Activated CD4-positive, CD25-positive, alpha-beta regulatory T cell treated with anti-CD3 and anti-CD28 coated beads, Interleukin-2, amount 50 U/mL, for 72 hours (primary cell): ENCODE results near the gene ONECUT1.

ENCODE experiments used
- DNase-seq: peaks from one replicate; pipeline ENCODE4 v3.0.0; 2021

ONECUT1 gene

GRCh38 chr15:52796753-52797520, 6.8 kb upstream of the ONECUT1 start:
- DNase-seq = no peak

- DNase-seq = no peak
Measured at GRCh38 chr15:52796228-52796521, 6.0 kb upstream of the ONECUT1 start.

- no peak for DNase-seq
Measured at GRCh38 chr15:52795464-52796227, 5.5 kb upstream of the ONECUT1 start.

- DNase-seq = no peak
Measured at GRCh38 chr15:52794665-52795463, 4.7 kb upstream of the ONECUT1 start.

- DNase-seq = no peak
Measured at GRCh38 chr15:52791776-52792175, 1.6 kb upstream of the ONECUT1 start.

- no peak for DNase-seq
Measured at GRCh38 chr15:52790941-52791751, 1.0 kb upstream of the ONECUT1 start.

GRCh38 chr15:52789601-52790168, 451 bp downstream of the ONECUT1 start:
- DNase-seq = no peak

- no peak for DNase-seq
Measured at GRCh38 chr15:52789008-52789600, 1.0 kb downstream of the ONECUT1 start.

- DNase-seq = no peak
Measured at GRCh38 chr15:52788099-52788986, 1.8 kb downstream of the ONECUT1 start.

- DNase-seq = no peak
Measured at GRCh38 chr15:52787549-52788098, 2.5 kb downstream of the ONECUT1 start.

- no peak for DNase-seq
Measured at GRCh38 chr15:52787123-52787503, 3.0 kb downstream of the ONECUT1 start.

- DNase-seq = no peak
Measured at GRCh38 chr15:52786436-52787122, 3.6 kb downstream of the ONECUT1 start.

GRCh38 chr15:52785672-52786406, 4.3 kb downstream of the ONECUT1 start:
- DNase-seq = no peak

GRCh38 chr15:52784799-52785671, 5.1 kb downstream of the ONECUT1 start:
- no peak for DNase-seq

- no peak for DNase-seq
Measured at GRCh38 chr15:52783929-52784798, 6.0 kb downstream of the ONECUT1 start.

GRCh38 chr15:52783191-52783829, 6.8 kb downstream of the ONECUT1 start:
- DNase-seq = no peak

- DNase-seq = no peak
Measured at GRCh38 chr15:52782514-52782913, 7.6 kb downstream of the ONECUT1 start.
